Measurements from ENCODE around the gene TWNK.

TWNK gene

DNA sequence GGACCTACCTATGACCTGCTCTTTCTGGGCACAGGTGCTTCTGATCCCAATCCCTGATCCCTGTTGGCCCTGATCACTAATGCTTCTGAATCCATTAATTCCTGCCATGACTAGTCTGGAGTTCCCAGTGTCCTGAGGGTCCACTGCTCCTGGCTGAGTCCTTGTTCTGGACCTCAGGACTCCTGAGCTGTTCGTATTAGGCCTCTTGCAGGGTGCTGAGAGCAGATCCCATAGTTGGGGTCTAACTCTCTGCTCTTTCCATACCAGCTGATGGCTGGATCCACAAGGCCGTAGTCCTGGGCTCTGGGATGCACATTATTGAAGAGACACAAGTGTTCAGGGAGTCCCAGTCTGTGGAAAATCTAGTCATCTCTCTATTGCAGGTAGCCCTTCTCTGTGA, 7.0 kb upstream of the TWNK start:
- TF ChIP-seq, protein P1, sequence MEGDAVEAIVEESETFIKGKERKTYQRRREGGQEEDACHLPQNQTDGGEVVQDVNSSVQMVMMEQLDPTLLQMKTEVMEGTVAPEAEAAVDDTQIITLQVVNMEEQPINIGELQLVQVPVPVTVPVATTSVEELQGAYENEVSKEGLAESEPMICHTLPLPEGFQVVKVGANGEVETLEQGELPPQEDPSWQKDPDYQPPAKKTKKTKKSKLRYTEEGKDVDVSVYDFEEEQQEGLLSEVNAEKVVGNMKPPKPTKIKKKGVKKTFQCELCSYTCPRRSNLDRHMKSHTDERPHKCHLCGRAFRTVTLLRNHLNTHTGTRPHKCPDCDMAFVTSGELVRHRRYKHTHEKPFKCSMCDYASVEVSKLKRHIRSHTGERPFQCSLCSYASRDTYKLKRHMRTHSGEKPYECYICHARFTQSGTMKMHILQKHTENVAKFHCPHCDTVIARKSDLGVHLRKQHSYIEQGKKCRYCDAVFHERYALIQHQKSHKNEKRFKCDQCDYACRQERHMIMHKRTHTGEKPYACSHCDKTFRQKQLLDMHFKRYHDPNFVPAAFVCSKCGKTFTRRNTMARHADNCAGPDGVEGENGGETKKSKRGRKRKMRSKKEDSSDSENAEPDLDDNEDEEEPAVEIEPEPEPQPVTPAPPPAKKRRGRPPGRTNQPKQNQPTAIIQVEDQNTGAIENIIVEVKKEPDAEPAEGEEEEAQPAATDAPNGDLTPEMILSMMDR (IDR thresholded peaks at IDR 0.05): no peak
- Histone ChIP-seq H3K36me3 (peaks cover 32% of the 10 kb centered on the region), H3K9me3 (no peaks in the 10 kb centered on the region), H3K4me3 (ENCODE audit: low read depth in 1 of 2, low read length in 1 of 2) (no peak overlapping the region), H3K27ac (no peak overlapping the region), H3K4me1 (ENCODE audit: control insufficient read depth in 1 of 2, insufficient read depth in 1 of 2, low read depth in 1 of 2, low read length in 1 of 2) (no peaks in the 10 kb centered on the region), H3K27me3 (no peaks in the 10 kb centered on the region)

DNA sequence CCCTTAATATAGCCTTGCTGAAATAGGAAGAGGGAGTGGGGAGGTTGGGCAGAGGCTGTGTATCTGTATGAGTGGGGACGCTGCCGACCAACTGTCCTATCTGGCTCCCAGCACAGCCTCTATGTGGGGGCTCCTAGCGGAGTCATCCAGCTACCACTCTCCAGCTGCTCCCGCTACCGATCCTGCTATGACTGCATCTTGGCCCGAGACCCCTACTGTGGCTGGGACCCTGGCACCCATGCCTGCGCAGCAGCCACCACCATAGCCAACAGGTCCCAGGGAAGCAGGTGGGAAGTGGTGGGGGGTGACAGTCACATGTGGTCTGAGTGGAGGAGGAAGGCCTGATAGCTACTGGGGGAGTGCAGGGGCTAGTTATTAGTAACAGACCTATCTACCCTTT, 6.6 kb upstream of the TWNK start:
- Histone ChIP-seq H3K9me3 (no peaks in the 10 kb centered on the region), H3K27ac (no peak overlapping the region), H3K27me3 (no peaks in the 10 kb centered on the region), H3K4me1 (ENCODE audit: control insufficient read depth in 1 of 2, insufficient read depth in 1 of 2, low read depth in 1 of 2, low read length in 1 of 2) (no peaks in the 10 kb centered on the region), H3K36me3 (peaks cover 32% of the 10 kb centered on the region), H3K4me3 (ENCODE audit: low read depth in 1 of 2, low read length in 1 of 2) (no peak overlapping the region)
- TF ChIP-seq, protein P1 (IDR thresholded peaks at IDR 0.05): no peak

DNA sequence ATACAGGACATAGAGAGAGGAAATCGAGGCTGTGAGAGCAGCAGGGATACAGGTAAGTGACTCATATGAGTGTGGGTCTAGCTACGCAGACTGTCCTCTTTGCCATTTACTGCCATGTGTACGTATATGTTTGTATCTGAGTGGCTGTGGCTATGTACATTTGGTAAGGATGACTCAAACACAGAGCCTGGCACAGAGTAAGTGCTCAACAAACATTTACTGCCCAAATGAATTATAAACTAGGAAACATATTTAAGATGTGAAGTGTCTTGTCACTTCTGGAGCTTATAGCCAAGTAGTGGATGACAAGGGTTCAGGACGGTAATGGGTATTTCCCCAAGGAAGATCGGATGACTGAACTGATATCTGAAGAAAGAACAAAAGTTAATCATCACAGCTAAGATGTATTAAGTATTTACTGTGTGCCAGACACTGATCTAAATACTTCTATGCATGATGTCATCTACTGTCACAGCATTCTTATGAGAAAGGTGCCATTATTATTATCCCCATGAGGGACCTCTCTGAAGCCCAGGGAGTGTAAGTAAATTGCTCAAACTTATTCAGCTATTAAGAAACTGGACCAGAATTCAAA, 6.1 kb upstream of the TWNK start:
- H3K27ac ChIP-seq: no peak overlapping the region
- no peaks in the 10 kb centered on the region for H3K9me3 ChIP-seq
- peaks cover 0 to 1% of the 10 kb centered on the region in 2 experiments for H3K4me1 ChIP-seq (ENCODE audit: control insufficient read depth in 1 of 2, insufficient read depth in 1 of 2, low read depth in 1 of 2, low read length in 1 of 2)
- TF ChIP-seq, protein P1 (IDR thresholded peaks at IDR 0.05): no peak
- H3K27me3 ChIP-seq: no peaks in the 10 kb centered on the region
- no peak overlapping the region for H3K4me3 ChIP-seq (ENCODE audit: low read depth in 1 of 2, low read length in 1 of 2)
- peaks cover 32% of the 10 kb centered on the region for H3K36me3 ChIP-seq

DNA sequence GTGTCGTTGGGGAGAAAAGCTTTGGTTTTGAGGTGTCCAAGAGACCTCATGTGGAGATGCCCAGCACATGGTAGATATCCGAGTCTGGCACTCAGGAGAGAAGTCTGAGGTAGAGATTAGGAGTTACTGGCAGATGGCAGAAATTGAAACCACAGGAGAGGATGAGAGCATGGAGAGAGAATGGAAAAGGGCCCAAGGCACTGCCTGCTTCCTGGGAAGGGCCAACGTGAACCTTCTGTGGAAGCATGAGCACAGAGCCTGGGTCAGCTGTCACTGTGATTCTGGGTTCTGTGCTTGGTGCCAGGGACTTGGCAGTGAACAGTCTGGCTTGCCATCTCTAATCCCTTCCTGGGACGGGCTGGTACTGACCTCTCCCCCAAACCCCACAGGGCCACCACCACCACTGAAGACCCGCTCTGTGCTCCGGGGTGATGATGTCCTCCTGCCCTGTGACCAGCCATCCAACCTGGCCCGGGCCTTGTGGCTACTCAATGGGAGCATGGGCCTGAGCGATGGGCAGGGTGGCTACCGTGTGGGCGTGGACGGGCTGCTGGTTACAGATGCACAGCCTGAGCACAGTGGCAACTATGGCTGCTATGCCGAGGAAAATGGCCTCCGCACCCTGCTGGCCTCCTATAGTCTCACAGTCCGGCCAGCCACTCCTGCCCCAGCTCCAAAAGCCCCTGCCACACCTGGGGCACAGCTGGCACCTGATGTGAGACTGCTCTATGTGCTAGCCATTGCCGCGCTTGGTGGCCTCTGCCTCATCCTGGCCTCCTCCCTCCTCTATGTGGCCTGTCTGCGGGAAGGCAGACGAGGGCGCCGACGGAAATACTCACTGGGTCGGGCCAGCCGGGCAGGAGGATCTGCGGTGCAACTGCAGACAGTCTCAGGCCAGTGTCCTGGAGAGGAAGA, 4.2 kb upstream of the TWNK start:
- Histone ChIP-seq H3K4me1 (ENCODE audit: control insufficient read depth in 1 of 2, insufficient read depth in 1 of 2, low read depth in 1 of 2, low read length in 1 of 2) (peaks cover 15 to 17% of the 10 kb centered on the region in 2 experiments), H3K4me3 (ENCODE audit: low read depth in 1 of 2, low read length in 1 of 2) (no peak overlapping the region), H3K36me3 (peaks cover 32% of the 10 kb centered on the region), H3K27ac (no peak overlapping the region), H3K27me3 (no peaks in the 10 kb centered on the region), H3K9me3 (no peaks in the 10 kb centered on the region)
- TF ChIP-seq, protein P1 (IDR thresholded peaks at IDR 0.05): no peak

DNA sequence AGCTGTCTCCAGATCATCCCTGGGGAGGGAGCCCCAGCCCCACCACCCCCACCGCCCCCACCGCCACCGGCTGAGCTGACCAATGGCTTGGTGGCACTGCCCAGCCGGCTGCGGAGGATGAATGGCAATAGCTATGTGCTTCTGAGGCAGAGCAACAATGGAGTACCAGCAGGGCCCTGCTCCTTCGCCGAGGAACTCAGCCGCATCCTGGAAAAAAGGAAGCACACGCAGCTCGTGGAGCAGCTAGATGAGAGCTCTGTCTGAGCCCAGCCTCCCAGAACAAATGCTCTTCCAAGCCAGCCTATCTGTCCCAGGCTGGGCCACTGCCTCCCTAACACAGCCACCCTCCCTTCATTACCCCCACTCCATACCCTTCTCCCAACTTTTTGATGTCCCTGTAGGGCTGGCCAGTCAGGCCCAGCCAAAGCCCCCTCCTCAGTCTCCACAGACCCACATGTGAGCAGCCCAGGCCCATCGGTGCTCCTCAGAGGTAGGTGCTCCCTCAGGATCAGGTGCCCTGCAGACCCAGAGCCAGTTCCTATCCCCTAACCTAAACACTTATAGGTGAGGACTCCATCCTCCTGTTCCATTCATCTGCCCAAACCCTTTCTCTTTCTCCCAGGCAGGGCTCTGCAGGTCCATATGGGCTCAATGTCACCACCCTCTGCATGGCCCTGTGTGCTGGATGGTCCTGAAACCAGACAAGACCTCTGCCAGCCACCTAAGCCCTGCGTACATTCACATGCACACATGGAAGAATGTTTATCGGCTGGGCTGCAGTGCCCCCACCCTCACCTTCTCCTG, 3.3 kb upstream of the TWNK start:
- Histone ChIP-seq H3K36me3 (peaks cover 24% of the 10 kb centered on the region), H3K9me3 (no peaks in the 10 kb centered on the region), H3K4me3 (ENCODE audit: low read depth in 1 of 2, low read length in 1 of 2) (no peak overlapping the region), H3K4me1 (ENCODE audit: control insufficient read depth in 1 of 2, insufficient read depth in 1 of 2, low read depth in 1 of 2, low read length in 1 of 2) (peaks cover 15 to 17% of the 10 kb centered on the region in 2 experiments), H3K27ac (no peak overlapping the region), H3K27me3 (no peaks in the 10 kb centered on the region)
- TF ChIP-seq, protein P1 (IDR thresholded peaks at IDR 0.05): no peak

Data from neutrophil (primary cell).